Mucosa of descending colon (tissue), 3 donors: ENCODE measurements around the gene MYO7B. TPM values are rescaled to one million over a fixed set of nuclear protein-coding genes. Genes with fewer than 3 reads are reported as not detected.
A peak's percentile ranks its signal among the peaks of the same experiment; 100 is the strongest.

Experiments
- ATAC-seq: fragments of 200-7000 bp; cut with Tn5 transposase; one replicate; pipeline ENCODE4 v1.9.1; 2020; ENCODE audit warnings: mild to moderate bottlenecking, moderate library complexity
- DNase-seq, 3 donors: peaks; one replicate each; pipeline ENCODE4 v3.0.0-alpha.2; 2020
- H3K36me3 ChIP-seq: fragments of 200-600 bp; one replicate; pipeline ENCODE4 v1.8.0; 2021; ENCODE audit warnings: low read depth, mild to moderate bottlenecking
- H3K4me1 ChIP-seq: fragments of 200-600 bp; one replicate; pipeline ENCODE4 v1.8.0; 2021; ENCODE audit warnings: low read depth, mild to moderate bottlenecking
- H3K4me3 ChIP-seq: fragments of 200-600 bp; one replicate; pipeline ENCODE4 v1.8.0; 2021; ENCODE audit warnings: mild to moderate bottlenecking
- H3K9me3 ChIP-seq: fragments of 200-600 bp; one replicate; pipeline ENCODE4 v1.8.0; 2021; ENCODE audit warnings: mild to moderate bottlenecking
- intact Hi-C, 2 donors: fragments of 100-400 bp; cut with DNase I in 1 of 2; cut with micrococcal nuclease in 1 of 2; formaldehyde crosslinking; loops; one replicate each; pipeline versions ENCODE4 v1.11.0 to v1.11.1; 2022; cut with DNase I, micrococcal nuclease
- total RNA-seq, 3 donors: library from RNA; stranded (reverse); fragmentation: NEBNext Ultra II Directional in 2 of 3; extraction: Animal tissue kit (Norgen Biotek cat#: 25700) in 2 of 3; gene quantifications; one replicate each; pipeline versions ENCODE4 v1.2.1 to v1.2.4, GENCODE V29; 2021 to 2023
- TF ChIP-seq, protein P1 (sequence below): fragments of 200-600 bp; IDR thresholded peaks from one replicate; pipeline ENCODE4 v1.8.0; 2022; ENCODE audit warnings: antibody characterized with exemption, mild to moderate bottlenecking
- donor health status: DM: no; HTN: no; CAD: no; lungs with moderate emphysema.
- donor health status: DM: no; HTN: no; CAD: no.
- donor health status: DM: no; HTN: yes; CAD: no.

The MYO7B gene
- total RNA-seq, 3 donors from 2014 or later, result 118 to 305 (median 199) TPM

DNA sequence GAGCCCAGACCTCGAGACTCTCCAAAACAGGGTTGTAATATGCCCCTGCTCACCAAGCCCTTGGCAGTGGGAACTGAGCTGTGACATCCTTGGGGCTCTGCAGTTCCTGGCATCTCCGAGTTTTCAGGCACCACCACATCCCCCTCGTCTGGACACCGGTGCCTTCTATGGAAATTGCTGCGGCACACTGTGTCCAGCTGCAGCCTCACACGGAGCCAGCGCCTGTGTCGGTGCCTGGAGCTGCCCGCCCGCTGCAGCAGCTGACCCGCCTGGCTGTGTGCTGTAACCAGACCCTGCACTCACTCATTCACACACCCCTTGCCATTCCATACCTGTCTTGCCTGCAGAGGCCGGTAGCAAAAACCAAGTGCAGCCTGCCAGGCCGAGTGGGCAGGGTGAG, 21.0 kb upstream of the MYO7B start:
- intact Hi-C loops, result no loop called here
- H3K4me3 ChIP-seq, result no peak overlapping the region
- no peaks in the 10 kb centered on the region for H3K36me3 ChIP-seq
- peaks cover 14% of the 10 kb centered on the region for H3K4me1 ChIP-seq
- TF ChIP-seq, protein P1, sequence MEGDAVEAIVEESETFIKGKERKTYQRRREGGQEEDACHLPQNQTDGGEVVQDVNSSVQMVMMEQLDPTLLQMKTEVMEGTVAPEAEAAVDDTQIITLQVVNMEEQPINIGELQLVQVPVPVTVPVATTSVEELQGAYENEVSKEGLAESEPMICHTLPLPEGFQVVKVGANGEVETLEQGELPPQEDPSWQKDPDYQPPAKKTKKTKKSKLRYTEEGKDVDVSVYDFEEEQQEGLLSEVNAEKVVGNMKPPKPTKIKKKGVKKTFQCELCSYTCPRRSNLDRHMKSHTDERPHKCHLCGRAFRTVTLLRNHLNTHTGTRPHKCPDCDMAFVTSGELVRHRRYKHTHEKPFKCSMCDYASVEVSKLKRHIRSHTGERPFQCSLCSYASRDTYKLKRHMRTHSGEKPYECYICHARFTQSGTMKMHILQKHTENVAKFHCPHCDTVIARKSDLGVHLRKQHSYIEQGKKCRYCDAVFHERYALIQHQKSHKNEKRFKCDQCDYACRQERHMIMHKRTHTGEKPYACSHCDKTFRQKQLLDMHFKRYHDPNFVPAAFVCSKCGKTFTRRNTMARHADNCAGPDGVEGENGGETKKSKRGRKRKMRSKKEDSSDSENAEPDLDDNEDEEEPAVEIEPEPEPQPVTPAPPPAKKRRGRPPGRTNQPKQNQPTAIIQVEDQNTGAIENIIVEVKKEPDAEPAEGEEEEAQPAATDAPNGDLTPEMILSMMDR, result no peak
- ATAC-seq (no peak), DNase-seq (no peak)
- no peaks in the 10 kb centered on the region for H3K9me3 ChIP-seq

DNA sequence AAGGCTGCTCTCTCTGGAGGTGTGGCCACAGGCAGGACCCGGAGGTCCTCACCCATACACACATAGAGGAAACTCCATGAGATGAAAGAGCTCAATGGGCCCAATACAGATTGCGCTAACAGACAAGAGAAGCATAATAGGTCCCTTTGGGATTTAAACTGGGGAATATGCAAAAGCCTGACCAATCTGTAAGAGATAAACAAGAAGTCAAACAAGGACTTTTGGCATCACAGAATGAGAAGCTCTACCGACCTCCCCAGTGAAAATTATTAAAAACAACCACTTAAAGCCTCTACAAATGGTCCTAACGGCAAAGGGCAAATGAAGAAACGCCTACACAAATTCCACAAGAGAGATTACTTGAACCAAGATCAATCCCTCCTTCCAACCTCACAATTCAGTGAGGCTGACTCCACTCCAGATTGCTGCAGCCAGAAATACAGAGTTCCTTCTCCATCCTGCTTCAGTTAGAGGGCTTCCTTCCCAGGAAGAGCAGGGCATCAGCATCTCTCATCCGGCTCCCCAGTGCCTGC, 20.0 kb upstream of the MYO7B start:
- ATAC-seq, result peak; percentile 20
- TF ChIP-seq, protein P1, result no peak
- H3K9me3 ChIP-seq, result no peaks in the 10 kb centered on the region
- DNase-seq, result no peak
- peaks cover 5% of the 10 kb centered on the region for H3K4me1 ChIP-seq
- intact Hi-C loops, result no loop called here
- no peak overlapping the region for H3K4me3 ChIP-seq
- no peaks in the 10 kb centered on the region for H3K36me3 ChIP-seq

- peak; percentile 49 to 72 (median 56) for DNase-seq
- peak; percentile 65 for ATAC-seq
Observed at GRCh38 chr2:127516041-127516762, 19.3 kb upstream of the MYO7B start.

GRCh38 chr2:127517465-127517864, 18.0 kb upstream of the MYO7B start:
- no peaks in the 10 kb centered on the region for H3K36me3 ChIP-seq
- intact Hi-C loops, result no loop called here
- no peaks in the 10 kb centered on the region for H3K4me1 ChIP-seq
- DNase-seq (no peak), ATAC-seq (no peak)
- H3K9me3 ChIP-seq, result no peaks in the 10 kb centered on the region
- H3K4me3 ChIP-seq, result no peak overlapping the region
- TF ChIP-seq, protein P1, result no peak

More at GRCh38 chr2:127516041-127516762, 19.3 kb upstream of the MYO7B start:
- Histone ChIP-seq H3K4me1 (no peaks in the 10 kb centered on the region), H3K36me3 (no peaks in the 10 kb centered on the region), H3K9me3 (no peaks in the 10 kb centered on the region), H3K4me3 (no peak overlapping the region)
- TF ChIP-seq, protein P1, result no peak
- intact Hi-C loops, result no loop called here

- ATAC-seq (no peak), DNase-seq (no peak)
- intact Hi-C loops, result no loop called here
- H3K4me3 ChIP-seq, result no peak overlapping the region
- H3K9me3 ChIP-seq, result no peaks in the 10 kb centered on the region
- TF ChIP-seq, protein P1, result no peak
- H3K4me1 ChIP-seq, result peaks cover 14% of the 10 kb centered on the region
- no peaks in the 10 kb centered on the region for H3K36me3 ChIP-seq
Observed at GRCh38 chr2:127520424-127520823, 15.1 kb upstream of the MYO7B start.
